NK-92 treated with Interleukin-12 subunit alpha and Interleukin-12 subunit beta, amount 100 ng/mL, for 24 hours (cell line): ENCODE results near the gene MARCHF6.
"Not testable (repeated sequence)": the region's sequence is repeated elsewhere in the genome, so short reads cannot be mapped to it uniquely, and the experiment has no call there.

Experiments used
- DNase-seq: peaks from one replicate; lab custom pipeline; 2025; lab: John Stamatoyannopoulos, UW

Gene MARCHF6, protein sequence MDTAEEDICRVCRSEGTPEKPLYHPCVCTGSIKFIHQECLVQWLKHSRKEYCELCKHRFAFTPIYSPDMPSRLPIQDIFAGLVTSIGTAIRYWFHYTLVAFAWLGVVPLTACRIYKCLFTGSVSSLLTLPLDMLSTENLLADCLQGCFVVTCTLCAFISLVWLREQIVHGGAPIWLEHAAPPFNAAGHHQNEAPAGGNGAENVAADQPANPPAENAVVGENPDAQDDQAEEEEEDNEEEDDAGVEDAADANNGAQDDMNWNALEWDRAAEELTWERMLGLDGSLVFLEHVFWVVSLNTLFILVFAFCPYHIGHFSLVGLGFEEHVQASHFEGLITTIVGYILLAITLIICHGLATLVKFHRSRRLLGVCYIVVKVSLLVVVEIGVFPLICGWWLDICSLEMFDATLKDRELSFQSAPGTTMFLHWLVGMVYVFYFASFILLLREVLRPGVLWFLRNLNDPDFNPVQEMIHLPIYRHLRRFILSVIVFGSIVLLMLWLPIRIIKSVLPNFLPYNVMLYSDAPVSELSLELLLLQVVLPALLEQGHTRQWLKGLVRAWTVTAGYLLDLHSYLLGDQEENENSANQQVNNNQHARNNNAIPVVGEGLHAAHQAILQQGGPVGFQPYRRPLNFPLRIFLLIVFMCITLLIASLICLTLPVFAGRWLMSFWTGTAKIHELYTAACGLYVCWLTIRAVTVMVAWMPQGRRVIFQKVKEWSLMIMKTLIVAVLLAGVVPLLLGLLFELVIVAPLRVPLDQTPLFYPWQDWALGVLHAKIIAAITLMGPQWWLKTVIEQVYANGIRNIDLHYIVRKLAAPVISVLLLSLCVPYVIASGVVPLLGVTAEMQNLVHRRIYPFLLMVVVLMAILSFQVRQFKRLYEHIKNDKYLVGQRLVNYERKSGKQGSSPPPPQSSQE

DNA sequence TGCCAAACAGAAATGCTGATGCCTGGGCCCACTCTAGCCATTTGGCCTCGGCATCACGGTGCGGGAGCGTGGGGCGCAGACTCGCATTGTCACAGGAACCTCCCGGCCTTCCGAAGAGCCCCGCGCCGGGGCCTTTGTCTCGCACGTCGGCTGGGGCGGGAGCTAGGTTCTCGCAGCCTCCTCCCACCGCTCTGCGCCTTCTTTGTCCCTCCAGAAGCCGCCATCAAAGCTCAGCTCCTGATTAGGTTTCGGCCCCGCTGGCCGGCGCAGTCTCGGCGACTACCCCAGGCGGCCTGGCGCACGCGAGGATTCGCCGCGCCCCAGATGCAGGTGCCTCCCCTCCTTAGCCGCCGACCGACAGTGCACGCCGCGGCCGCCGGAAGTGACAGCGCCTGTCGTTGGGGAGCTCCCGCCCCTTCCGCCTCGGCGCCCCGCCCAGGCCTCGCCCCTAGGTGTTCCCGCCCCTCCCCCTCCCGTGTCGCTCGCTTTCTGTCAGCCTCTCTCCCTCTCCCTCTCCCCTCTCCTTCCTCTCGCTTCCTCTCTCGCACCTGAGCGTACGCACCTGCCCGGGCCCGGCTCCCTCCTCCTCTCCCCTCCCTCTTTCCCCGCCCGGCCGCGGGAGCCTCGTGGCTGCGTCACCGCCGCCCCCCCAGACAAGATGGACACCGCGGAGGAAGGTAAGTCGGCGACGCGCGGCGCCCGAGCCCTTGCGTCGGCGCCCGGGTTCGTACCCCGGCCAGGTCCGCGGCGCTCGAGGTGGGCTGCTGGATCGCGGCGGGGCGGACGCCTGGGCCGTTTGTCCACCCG, at the start of gene MARCHF6:
Gene MARCHF6 (plus strand): TSS at position 455 of the 807 bp plus-strand sequence. CDS start 204 bp downstream, at position 659.
- peak; percentile 95 for DNase-seq

DNA sequence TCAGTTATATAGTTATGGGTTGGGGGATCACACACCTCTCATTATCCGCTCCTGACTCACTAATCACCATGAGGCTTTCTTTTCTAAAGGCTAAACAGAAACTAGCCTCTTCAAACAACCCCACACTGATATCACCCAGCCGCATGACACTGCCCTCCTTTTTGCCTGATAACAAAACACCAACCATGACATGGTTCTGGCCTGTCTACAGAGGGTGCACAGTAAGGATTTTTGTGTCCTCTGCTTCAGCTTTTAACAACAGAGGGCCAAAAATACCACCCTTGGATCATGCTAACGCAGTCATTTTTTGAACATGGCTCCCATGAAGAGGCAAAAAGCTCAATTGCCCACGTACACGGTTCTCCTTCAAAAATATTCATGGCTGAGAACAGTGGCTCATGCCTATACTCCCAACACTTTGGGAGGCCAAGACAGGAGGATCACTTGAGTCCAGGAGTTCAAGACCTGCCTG, 49.8 kb upstream of the MARCHF6 start:
- DNase-seq: no peak

DNA sequence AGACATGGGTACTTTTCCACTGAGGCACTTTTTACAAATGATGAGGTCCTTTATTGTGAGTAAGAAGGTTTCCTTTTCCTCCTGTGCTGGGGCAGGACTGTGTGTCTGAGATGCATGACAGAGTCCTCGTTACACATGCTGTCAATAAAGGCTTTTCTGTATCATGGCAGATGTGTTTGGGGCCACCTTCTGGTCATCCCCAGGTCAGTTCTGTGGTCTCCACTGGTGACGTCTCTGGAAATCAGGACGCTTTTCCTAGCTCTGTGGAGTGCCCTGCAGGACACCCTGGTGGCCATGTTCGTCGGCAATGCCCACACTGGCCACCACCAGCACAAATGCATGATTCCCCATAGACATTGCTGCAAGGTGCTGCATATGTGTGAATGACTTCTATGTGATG, 48.6 kb upstream of the MARCHF6 start:
- no peak for DNase-seq

- DNase-seq: no peak
Measured at GRCh38 chr5:10306114-10306513, 47.4 kb upstream of the MARCHF6 start.

- DNase-seq: no peak
Measured at GRCh38 chr5:10306806-10307205, 46.7 kb upstream of the MARCHF6 start.

GRCh38 chr5:10307206-10308148, 46.0 kb upstream of the MARCHF6 start, which contains the start of gene CMBL:
Gene CMBL (minus strand): TSS chr5:10307902. CDS start chr5:10290762, 17,140 bp downstream.
- no peak for DNase-seq

DNA sequence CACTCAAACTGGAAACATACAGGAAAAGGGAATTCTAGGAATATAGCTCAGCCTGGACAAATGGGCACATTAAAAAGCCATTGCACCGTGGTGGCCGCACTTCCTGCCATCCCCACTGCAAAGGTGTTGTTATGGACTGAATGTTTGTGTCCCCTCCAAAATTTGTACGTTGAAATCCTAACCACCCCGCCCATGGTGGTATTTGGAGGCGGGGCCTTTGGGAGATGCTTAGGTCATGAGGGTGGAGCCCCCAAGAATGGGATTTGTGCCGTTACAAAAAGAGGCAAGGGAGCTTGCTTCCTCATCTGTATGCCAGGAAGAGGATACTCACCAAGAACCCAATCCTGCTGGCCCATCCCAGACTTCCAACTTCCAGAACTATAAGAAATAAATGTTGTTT, 44.7 kb upstream of the MARCHF6 start:
- no peak for DNase-seq

GRCh38 chr5:10310066-10310779, 43.3 kb upstream of the MARCHF6 start:
- DNase-seq: no peak

GRCh38 chr5:10310835-10311570, 42.5 kb upstream of the MARCHF6 start:
- DNase-seq: not testable (repeated sequence)

- DNase-seq: no peak
Measured at GRCh38 chr5:10311595-10312425, 41.7 kb upstream of the MARCHF6 start.

DNA sequence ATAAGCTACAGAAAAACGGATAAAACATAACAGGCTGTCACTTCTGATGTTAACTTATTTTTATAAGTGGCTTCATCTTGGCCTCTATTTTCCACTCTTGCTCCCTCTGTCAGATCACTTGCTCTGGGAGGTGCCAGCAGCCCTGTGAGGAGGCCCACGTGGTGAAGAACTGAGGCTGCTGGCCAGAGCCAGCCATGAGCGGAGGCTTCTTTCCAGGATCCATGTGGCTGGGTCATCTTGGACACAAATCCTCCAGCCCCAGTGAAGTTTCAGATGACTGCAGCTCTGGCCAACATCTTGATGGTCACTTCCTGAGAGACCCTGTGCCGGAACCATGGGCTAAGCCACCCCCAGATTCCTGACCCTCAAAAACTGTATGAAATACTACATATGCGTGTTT, 38.3 kb upstream of the MARCHF6 start:
- DNase-seq: no peak

- no peak for DNase-seq
Measured at GRCh38 chr5:10315824-10316509, 37.5 kb upstream of the MARCHF6 start.

DNA sequence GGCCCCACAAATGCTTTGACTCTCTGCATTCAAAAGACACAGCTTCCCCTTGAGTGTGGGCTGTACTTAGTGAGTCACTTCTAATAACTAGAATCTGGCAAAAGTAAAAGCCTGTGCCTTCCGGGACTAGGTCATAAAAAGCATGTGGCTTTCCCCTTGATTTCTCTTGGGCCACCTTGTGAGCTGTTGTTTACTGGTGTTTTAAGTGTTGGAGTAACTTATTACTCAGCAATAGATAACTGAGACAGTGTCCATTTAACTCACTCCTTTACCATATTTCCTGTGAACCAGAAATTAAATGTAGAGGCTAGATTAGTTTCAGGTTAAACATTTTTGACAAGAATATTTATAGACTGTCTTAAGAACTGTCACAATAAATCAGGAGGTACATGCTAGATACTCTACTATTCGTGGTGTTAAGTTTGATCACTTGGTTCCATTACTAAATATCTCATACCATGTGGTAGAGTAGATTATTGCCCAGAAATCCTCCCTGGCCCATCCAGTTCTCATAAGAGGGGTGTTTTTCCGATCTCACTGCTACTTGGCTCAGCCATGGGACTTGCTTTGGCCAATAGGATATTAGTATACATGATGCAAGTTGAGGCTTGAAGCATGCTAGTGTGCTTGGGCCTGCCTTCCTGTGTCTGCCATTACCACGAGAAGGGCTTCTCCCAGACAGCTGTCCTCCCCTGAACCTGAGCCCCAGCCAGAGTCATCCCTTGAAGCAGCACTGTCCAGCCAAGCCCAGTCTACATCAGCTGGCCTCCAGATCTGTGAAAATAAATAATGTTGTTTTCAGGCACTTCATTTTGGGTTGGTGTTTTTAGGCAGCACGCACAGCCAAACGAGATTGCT, 35.4 kb upstream of the MARCHF6 start:
- DNase-seq: no peak

DNA sequence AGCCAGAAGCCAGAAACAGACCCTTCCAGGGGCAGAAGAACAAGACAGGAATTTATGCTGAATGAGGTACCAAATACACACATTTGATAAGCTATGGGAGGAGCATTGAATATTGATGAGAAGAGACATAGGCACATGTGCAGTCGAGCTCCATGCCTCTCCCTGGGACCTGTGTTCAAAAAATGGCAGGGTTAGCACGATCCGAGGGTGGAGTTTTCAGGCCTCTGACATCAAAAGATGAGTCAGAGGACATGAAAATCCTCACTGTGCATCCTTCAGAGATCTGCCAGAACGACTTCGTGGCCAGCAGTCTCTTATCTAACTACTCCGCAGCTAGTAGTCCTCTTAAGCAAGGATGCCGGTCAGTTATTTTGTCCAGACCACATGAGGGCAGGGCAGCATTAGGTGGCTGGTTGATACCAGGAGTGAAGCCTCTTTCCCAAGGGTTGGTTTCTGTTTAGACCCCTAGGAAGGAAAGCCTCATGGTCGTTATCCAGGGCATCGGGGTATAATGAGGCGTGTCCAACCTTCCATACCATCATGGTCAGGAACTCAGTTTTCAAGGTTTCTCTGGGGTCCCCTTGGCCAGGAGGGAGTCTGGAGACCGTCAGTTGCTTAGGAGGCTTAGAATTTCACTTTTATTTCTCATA, 34.2 kb upstream of the MARCHF6 start:
- no peak for DNase-seq

GRCh38 chr5:10320793-10321192, 32.7 kb upstream of the MARCHF6 start:
- no peak for DNase-seq

DNA sequence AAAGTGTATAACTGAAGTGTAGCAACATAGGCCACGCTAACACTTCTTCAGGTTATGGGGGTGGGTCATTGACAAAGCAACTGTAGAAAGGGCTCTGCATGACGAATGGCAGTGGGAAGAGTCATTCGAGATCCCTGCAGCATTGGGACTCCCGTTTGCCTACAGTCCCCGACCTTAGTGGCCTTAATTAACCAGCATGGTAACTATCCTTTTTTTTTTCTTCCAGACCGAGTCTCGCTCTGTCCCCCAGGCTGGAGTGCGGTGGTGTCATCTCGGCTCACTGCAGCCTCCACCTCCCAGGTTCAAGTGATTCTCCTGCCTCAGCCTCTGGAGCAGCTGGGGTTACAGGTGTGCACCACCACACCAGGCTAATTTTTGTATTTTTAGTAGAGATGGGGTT, 31.6 kb upstream of the MARCHF6 start:
- no peak for DNase-seq
